Upper lobe of left lung (tissue), 4 donors: ENCODE measurements around the gene TM4SF1.

Experiments
- EP300 ChIP-seq, 4 donors: sonication (generic); formaldehyde crosslinking; IDR thresholded peaks; one replicate each; pipeline ENCODE4 v1.5.1; 2017; ENCODE audit warnings: antibody characterized with exemption in 4 of 4, control low read depth in 2 of 4
- POLR2A ChIP-seq, 4 donors: fragments of 450-650 bp; IDR thresholded peaks; one replicate each; pipeline ENCODE4 v1.5.1; 2016 to 2017; ENCODE audit warnings: antibody characterized with exemption in 4 of 4, mild to moderate bottlenecking in 2 of 4
- TF ChIP-seq, protein P1 (sequence below), 6 experiments: fragments of 450-650 bp in 4 of 6; fragments of 200-600 bp in 2 of 6; sonication (generic) in 2 of 6; IDR thresholded peaks; one replicate each; pipeline ENCODE4 v1.5.1; 2016 to 2019; ENCODE audit warnings: antibody characterized with exemption in 6 of 6

DNA sequence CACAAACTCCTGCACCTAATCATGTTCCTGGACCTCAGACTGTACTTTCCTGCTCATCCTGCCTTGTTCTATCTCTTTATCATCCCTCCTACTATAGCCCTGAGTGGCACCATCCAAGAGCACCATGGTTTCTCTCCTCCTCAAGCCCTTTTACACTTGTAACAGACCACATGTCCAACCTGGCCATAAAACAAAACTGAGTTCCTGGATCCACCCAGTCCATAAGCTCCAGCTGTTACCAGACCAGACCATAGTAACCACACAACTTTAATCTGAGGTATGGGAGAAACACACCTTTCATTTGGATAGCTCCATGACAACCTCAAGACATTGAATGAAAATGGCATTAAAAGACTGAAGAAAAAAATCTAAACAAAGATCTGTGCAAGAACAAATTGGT lies 53.1 kb downstream of the TM4SF1 start:
- TF ChIP-seq, protein P1, sequence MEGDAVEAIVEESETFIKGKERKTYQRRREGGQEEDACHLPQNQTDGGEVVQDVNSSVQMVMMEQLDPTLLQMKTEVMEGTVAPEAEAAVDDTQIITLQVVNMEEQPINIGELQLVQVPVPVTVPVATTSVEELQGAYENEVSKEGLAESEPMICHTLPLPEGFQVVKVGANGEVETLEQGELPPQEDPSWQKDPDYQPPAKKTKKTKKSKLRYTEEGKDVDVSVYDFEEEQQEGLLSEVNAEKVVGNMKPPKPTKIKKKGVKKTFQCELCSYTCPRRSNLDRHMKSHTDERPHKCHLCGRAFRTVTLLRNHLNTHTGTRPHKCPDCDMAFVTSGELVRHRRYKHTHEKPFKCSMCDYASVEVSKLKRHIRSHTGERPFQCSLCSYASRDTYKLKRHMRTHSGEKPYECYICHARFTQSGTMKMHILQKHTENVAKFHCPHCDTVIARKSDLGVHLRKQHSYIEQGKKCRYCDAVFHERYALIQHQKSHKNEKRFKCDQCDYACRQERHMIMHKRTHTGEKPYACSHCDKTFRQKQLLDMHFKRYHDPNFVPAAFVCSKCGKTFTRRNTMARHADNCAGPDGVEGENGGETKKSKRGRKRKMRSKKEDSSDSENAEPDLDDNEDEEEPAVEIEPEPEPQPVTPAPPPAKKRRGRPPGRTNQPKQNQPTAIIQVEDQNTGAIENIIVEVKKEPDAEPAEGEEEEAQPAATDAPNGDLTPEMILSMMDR (IDR thresholded peaks at IDR 0.05): no peak
- TF ChIP-seq POLR2A (IDR thresholded peaks at IDR 0.05) (no peak), EP300 (IDR thresholded peaks at IDR 0.05) (no peak)
